ENCODE measurements around the gene MEG3. TPM values are rescaled to one million over a fixed set of nuclear protein-coding genes. Genes with fewer than 3 reads are reported as not detected.

The MEG3 gene
- total and polyA plus RNA-seq, 2 donors (not counting 3 experiments of a cell fraction or from before 2014, with no cell fraction given) = 378 to 508 TPM

GRCh38 chr14:100807496-100807895, 18.4 kb upstream of the MEG3 start:
- intact Hi-C loops (cut with micrococcal nuclease) = no loop called here
- POLR2A ChIA-PET = interaction anchor here (0.8 kb wide), 1 partner anchor 91 kb away, joined by 4 read pairs; no protein-coding TSS in a partner anchor

More at GRCh38 chr14:100807496-100807895, 18.4 kb upstream of the MEG3 start:
- Histone ChIP-seq H3K79me2 (ENCODE audit: control insufficient read depth, insufficient read depth, low read length) (no peaks in the 10 kb centered on the region), H3K27ac (ENCODE audit: insufficient read depth, low read depth, low read length) (no peak overlapping the region), H3K36me3 (ENCODE audit: control insufficient read depth in 2 of 2, extremely low read depth in 1 of 2, insufficient read depth in 2 of 2, low read length in 2 of 2) (no peaks in the 10 kb centered on the region), H3K9ac (replicated peaks; ENCODE audit: extremely low read depth, insufficient read depth, low read length) (no peak overlapping the region), H3K9me1 (replicated peaks; ENCODE audit: control insufficient read depth, extremely low read depth, insufficient read depth, low read length) (no peaks in the 10 kb centered on the region), H3K4me1 (ENCODE audit: control insufficient read depth, extremely low read depth, insufficient read depth, low read length) (no peaks in the 10 kb centered on the region), H3K27me3 (ENCODE audit: control insufficient read depth in 2 of 2, insufficient read depth in 2 of 2, low read length in 2 of 2) (no peaks in the 10 kb centered on the region), H2AFZ (ENCODE audit: low read depth, low read length) (no peak overlapping the region), H3K4me3 (replicated peaks in 1 of 3; ENCODE audit: insufficient read depth in 1 of 3, low read depth in 1 of 3, low read length in 3 of 3) (no peak overlapping the region), H4K20me1 (replicated peaks; ENCODE audit: control insufficient read depth, extremely low read depth, insufficient read depth, low read length) (no peaks in the 10 kb centered on the region), H3K4me2 (ENCODE audit: insufficient read depth, low read length) (no peak overlapping the region), H3K9me3 (replicated peaks; ENCODE audit: control insufficient read depth, insufficient read depth, low read length) (no peaks in the 10 kb centered on the region)
- no peak for FAIRE-seq
- BruUV-seq (replicated peaks) = no TSS peak
- no peak for DNase-seq (ENCODE audit: low read depth, low spot score)
- TF ChIP-seq POLR2AphosphoS5 (IDR thresholded peaks at IDR 0.05; ENCODE audit: insufficient read depth, low read depth, low read length) = no peak
- TF ChIP-seq GATA2 (IDR thresholded peaks at IDR 0.05; ENCODE audit: insufficient read depth, insufficient read length, low read depth, low read length) = no peak
- no peak for TF ChIP-seq EZH2 (IDR thresholded peaks at IDR 0.05; ENCODE audit: borderline replicate concordance, low read depth, low read length, severe bottlenecking)
- no peak for TF ChIP-seq POLR2A (IDR thresholded peaks at IDR 0.05; ENCODE audit: low read depth, low read length)
- TF ChIP-seq MYC (IDR thresholded peaks at IDR 0.05; ENCODE audit: low read depth, low read length) = no peak
- no peak for TF ChIP-seq MAX (IDR thresholded peaks at IDR 0.05; ENCODE audit: insufficient read depth, insufficient read length)
- no peak for TF ChIP-seq FOS (IDR thresholded peaks at IDR 0.05; ENCODE audit: borderline replicate concordance, insufficient read depth, low read length)
- no peak for TF ChIP-seq CTCF (IDR thresholded peaks at IDR 0.05; ENCODE audit: extremely low read depth in 1 of 2, insufficient read depth in 1 of 2, low read depth in 1 of 2, low read length in 2 of 2)
- dilution Hi-C loops (cut with MboI; ENCODE audit: extremely low pct_ligation_motif_present, low sequenced_read_pairs) = no loop called here
- CTCF ChIA-PET = no interaction called here
